Activated B cell treated with CpG ODN at 0.5 μM for 24 hours (primary cell): Measurements from ENCODE around the gene PJA2. TPM values are rescaled to one million over a fixed set of nuclear protein-coding genes. Genes with fewer than 3 reads are reported as not detected.
"Not testable (repeated sequence)": the region's sequence is repeated elsewhere in the genome, so short reads cannot be mapped to it uniquely, and the experiment has no call there.

Experiments
- ATAC-seq: fragments of 200-7000 bp; cut with Tn5 transposase; one replicate; pipeline ENCODE4 v1.10.0; 2021; ENCODE audit warnings: low read depth, mild to moderate bottlenecking, moderate library complexity
- CTCF ChIA-PET: fragments of 350-600 bp; sonication (Branson Sonifier 250); formaldehyde crosslinking; loops from one replicate; lab custom pipeline; 2021; ENCODE audit warnings: antibody characterized with exemption; lab: Charles Lee
- POLR2A ChIA-PET: fragments of 350-600 bp; sonication (Branson Sonifier 250); formaldehyde crosslinking; loops from one replicate; lab custom pipeline; 2021; ENCODE audit warnings: antibody characterized with exemption; lab: Charles Lee
- DNase-seq: peaks from one replicate; pipeline ENCODE4 v3.0.0; 2022
- H3K27ac Mint-ChIP-seq: one replicate; pipeline ENCODE4 v1.8.0; 2020; ENCODE audit warnings: mixed read lengths
- H3K27me3 Mint-ChIP-seq: one replicate; pipeline ENCODE4 v1.8.0; 2021; ENCODE audit warnings: mixed read lengths
- H3K36me3 Mint-ChIP-seq: one replicate; pipeline ENCODE4 v1.8.0; 2021; ENCODE audit warnings: low read depth, mixed read lengths
- H3K4me1 Mint-ChIP-seq: one replicate; pipeline ENCODE4 v1.8.0; 2021; ENCODE audit warnings: mixed read lengths
- H3K4me3 Mint-ChIP-seq: one replicate; pipeline ENCODE4 v1.8.0; 2020; ENCODE audit warnings: mild to moderate bottlenecking, mixed read lengths
- H3K9me3 Mint-ChIP-seq: one replicate; pipeline ENCODE4 v1.8.0; 2020; ENCODE audit warnings: mixed read lengths
- intact Hi-C: fragments of 100-400 bp; cut with micrococcal nuclease; formaldehyde crosslinking; loops from one replicate; pipeline ENCODE4 v1.15.1; 2024
- total RNA-seq: library from RNA; stranded (reverse); gene quantifications from 2 replicates; pipeline ENCODE4 v1.2.3, GENCODE V29; 2022
- TF ChIP-seq, protein P1 (sequence below): fragments of 200-600 bp; IDR thresholded peaks from one replicate; pipeline ENCODE4 v1.8.0; 2022; ENCODE audit warnings: antibody characterized with exemption, mild to moderate bottlenecking

PJA2 gene
- total RNA-seq, 1 donor from 2014 or later: 58.0 TPM

DNA sequence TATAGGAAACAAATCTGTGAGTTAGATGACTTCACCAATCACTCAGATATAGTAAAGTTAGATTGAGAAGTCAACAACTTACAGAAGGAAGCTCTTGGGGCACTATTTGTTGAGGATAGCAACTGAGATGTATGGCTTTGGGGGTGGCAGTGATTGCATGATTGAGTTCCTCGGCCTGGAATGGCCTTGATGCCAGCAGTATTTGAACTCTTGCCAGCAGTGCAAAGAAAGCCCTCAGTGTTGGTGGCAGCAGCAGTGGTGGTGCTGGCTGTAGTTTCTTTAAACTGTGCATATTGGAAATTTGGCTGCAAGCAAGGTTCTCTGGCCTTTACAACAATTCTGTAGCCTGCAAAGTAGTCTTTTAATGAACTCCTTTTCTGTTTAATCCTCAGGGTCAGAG lies 41.4 kb upstream of the PJA2 start:
- ATAC-seq (no peak), DNase-seq (no peak)
- TF ChIP-seq, protein P1, sequence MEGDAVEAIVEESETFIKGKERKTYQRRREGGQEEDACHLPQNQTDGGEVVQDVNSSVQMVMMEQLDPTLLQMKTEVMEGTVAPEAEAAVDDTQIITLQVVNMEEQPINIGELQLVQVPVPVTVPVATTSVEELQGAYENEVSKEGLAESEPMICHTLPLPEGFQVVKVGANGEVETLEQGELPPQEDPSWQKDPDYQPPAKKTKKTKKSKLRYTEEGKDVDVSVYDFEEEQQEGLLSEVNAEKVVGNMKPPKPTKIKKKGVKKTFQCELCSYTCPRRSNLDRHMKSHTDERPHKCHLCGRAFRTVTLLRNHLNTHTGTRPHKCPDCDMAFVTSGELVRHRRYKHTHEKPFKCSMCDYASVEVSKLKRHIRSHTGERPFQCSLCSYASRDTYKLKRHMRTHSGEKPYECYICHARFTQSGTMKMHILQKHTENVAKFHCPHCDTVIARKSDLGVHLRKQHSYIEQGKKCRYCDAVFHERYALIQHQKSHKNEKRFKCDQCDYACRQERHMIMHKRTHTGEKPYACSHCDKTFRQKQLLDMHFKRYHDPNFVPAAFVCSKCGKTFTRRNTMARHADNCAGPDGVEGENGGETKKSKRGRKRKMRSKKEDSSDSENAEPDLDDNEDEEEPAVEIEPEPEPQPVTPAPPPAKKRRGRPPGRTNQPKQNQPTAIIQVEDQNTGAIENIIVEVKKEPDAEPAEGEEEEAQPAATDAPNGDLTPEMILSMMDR: no peak
- Mint-ChIP-seq H3K36me3 (no peaks in the 10 kb centered on the region), H3K27ac (no peak overlapping the region), H3K4me1 (peaks cover 9% of the 10 kb centered on the region), H3K4me3 (no peak overlapping the region), H3K27me3 (peaks cover 3% of the 10 kb centered on the region), H3K9me3 (no peaks in the 10 kb centered on the region)
- intact Hi-C loops: no loop called here
- ChIA-PET CTCF (no interaction called here), POLR2A (no interaction called here)

DNA sequence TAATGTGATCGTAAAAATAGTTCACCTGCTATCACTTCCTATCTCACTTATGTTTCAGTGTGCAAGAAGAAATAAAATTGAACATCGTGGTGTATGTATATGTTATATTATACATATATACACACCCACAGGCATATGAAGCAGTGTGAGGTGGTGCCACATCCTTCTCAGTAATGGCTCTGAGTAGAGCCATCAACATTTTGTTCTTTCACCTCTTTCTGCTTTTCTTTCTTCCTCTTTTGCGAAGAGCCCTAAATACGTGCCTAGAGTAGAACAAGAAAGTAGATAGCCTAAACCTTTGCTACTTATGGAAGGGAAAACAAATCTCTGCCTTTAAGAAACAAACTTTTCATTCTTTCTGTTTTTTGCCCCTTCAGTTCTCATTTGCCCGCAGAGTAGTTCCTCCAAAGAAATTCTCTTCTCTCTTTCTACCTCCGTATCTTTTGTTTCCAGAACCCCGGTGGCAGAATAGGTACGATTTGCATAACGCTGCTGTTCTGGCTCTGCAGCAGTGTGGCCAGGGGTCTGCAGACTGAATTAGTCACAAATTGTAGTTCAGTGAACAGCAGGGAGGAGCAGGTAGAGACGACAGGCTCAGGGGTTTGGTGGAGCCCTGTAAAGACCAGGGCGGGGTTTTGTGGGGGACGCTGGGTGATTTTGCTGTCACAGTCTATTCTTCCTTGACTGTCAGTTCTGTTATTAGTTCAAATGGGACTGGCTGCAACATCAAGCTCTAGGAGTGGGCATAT lies 40.5 kb upstream of the PJA2 start:
- CTCF ChIA-PET: no interaction called here

DNA sequence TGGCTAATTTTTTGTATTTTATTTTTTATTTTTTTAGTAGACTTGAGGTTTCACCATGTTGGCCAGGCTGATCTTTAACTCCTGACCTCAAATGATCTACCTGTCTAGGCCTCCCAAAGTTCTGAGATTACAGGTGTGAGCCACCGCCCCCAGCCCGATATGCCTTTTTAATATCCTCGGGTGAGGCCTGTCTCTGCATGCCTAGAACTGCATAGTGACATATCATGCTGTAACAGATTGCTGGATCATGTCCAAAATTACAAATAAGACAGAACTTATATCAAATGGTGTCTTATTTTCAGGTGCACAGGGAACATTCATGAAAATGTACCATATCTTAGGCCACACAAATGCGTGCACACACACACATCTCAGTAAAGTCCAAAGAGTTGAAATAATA lies 39.1 kb upstream of the PJA2 start:
- TF ChIP-seq, protein P1: no peak
- POLR2A ChIA-PET: no interaction called here
- no peaks in the 10 kb centered on the region for H3K27me3 Mint-ChIP-seq
- H3K36me3 Mint-ChIP-seq: no peaks in the 10 kb centered on the region
- no peak overlapping the region for H3K4me3 Mint-ChIP-seq
- intact Hi-C loops: no loop called here
- ATAC-seq: no peak
- peaks cover 9% of the 10 kb centered on the region for H3K4me1 Mint-ChIP-seq
- H3K9me3 Mint-ChIP-seq: no peaks in the 10 kb centered on the region
- DNase-seq: no peak
- CTCF ChIA-PET: no interaction called here
- H3K27ac Mint-ChIP-seq: no peak overlapping the region

More for the DNA sequence above, 40.5 kb upstream of the PJA2 start:
- Mint-ChIP-seq H3K9me3 (no peaks in the 10 kb centered on the region), H3K27ac (peak overlapping the region; percentile 32), H3K36me3 (no peaks in the 10 kb centered on the region), H3K4me1 (peaks cover 9% of the 10 kb centered on the region), H3K4me3 (peak overlapping the region; percentile 70), H3K27me3 (no peaks in the 10 kb centered on the region)
- intact Hi-C loops: no loop called here
- POLR2A ChIA-PET: no interaction called here
- peak; percentile 52 for ATAC-seq
- no peak for DNase-seq
- TF ChIP-seq, protein P1: no peak

DNA sequence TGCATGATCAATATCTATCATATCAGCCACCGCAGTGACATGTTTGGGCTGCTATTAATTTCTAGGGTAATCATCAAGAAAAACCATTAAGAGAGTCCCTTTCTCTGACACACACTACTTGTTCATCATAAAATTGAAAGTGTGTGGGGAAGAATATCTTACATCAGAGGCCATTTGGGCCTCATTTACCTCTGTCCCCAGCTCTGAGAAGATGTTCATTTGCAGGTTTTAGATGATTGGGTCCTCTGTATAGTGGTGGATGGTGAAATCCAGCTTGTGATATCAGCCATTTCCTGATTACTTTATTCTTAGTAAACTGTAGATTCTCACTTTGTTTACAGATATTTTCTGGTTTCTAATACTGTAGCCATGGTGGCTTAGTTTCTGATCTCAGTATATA lies 29.8 kb upstream of the PJA2 start:
- Mint-ChIP-seq H3K4me1 (no peaks in the 10 kb centered on the region), H3K9me3 (no peaks in the 10 kb centered on the region), H3K27me3 (no peaks in the 10 kb centered on the region), H3K4me3 (no peak overlapping the region), H3K27ac (no peak overlapping the region), H3K36me3 (no peaks in the 10 kb centered on the region)
- TF ChIP-seq, protein P1: no peak
- intact Hi-C loops: loop anchor here (1.0 to 2.0 kb wide), 4 partner anchors 30 to 797 kb away; partner anchors contain the start of gene PJA2
- CTCF ChIA-PET: interaction anchor here (0.6 to 1.6 kb wide), 3 partner anchors 542 to 798 kb away, joined by 3 to 5 read pairs (median 3); no protein-coding TSS in a partner anchor
- POLR2A ChIA-PET: no interaction called here
- no peak for ATAC-seq
- DNase-seq: no peak

DNA sequence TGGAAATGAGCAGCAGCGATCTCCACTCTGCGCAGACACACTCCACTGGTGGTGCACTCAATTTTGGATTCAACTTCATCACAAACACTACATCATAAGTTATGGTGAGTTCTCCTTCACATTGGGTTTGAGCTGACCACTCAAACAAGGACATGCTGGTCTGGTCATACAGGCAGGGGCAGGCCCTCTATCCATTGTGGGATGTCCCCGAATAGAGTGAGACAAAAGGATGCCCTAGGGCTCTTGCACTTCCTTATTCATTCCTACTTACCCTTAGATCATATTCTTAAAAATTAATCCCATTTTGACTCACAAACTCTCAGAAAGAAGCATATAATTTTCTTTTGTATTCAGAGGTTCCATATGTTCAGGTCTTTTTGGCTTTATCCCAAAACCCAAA lies 16.3 kb upstream of the PJA2 start:
- intact Hi-C loops: no loop called here
- ChIA-PET POLR2A (no interaction called here), CTCF (no interaction called here)
- Mint-ChIP-seq H3K4me1 (no peaks in the 10 kb centered on the region), H3K27ac (no peak overlapping the region), H3K27me3 (peaks cover 33% of the 10 kb centered on the region), H3K9me3 (no peaks in the 10 kb centered on the region), H3K36me3 (no peaks in the 10 kb centered on the region), H3K4me3 (no peak overlapping the region)
- ATAC-seq (no peak), DNase-seq (no peak)
- TF ChIP-seq, protein P1: no peak

DNA sequence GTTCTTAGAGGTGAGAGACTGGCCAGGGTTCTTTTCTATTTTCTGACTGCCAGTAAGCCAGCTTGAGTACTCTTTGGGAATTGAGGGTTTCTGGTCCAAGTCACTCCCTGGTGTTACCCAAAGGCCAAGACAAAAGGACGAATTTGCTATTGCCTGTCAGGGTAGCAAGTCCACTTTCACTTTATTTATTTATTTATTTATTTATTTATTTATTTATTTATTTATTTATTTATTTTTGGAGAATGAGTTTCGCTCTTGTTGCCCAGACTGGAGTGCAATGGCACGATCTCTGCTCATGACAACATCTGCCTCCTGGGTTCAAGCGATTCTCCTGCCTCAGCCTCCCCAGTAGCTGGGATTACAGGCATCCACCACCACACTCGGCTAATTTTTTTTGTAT lies 15.7 kb upstream of the PJA2 start:
- DNase-seq, CTCF ChIA-PET, H3K36me3 Mint-ChIP-seq, POLR2A ChIA-PET, H3K27ac Mint-ChIP-seq, H3K9me3 Mint-ChIP-seq, H3K4me1 Mint-ChIP-seq, intact Hi-C loops, ATAC-seq, H3K4me3 Mint-ChIP-seq: not testable (repeated sequence)
- H3K27me3 Mint-ChIP-seq: peaks cover 33% of the 10 kb centered on the region
